HepG2 (cell line): ENCODE measurements around the gene AHCY. TPM values are rescaled to one million over a fixed set of nuclear protein-coding genes. Genes with fewer than 3 reads are reported as not detected.
A peak's percentile ranks its signal among the peaks of the same experiment; 100 is the strongest.

ENCODE experiments used
- GABPA ChIP-seq, 2 experiments: IDR thresholded peaks; 2 replicates each; pipeline ENCODE4 v1.6.1; 2011 to 2016; ENCODE audit warnings: low read depth in 2 of 2, low read length in 1 of 2, missing biosample characterization in 1 of 2, missing genetic modification characterization in 1 of 2
- KLF13 ChIP-seq: sonication (generic); formaldehyde crosslinking; IDR thresholded peaks from 2 replicates; pipeline ENCODE4 v1.4.0; 2020; ENCODE audit warnings: mild to moderate bottlenecking, missing genetic modification reagents
- MEIS1 ChIP-seq: sonication (generic); formaldehyde crosslinking; IDR thresholded peaks from 2 replicates; pipeline ENCODE4 v1.9.0; 2021; ENCODE audit warnings: mild to moderate bottlenecking, missing genetic modification reagents, moderate library complexity, borderline replicate concordance
- POGZ ChIP-seq: sonication (generic); formaldehyde crosslinking; IDR thresholded peaks from 2 replicates; pipeline ENCODE4 v1.4.0; 2020; ENCODE audit warnings: mild to moderate bottlenecking, missing genetic modification reagents
- RFX5 ChIP-seq: IDR thresholded peaks from 2 replicates; pipeline ENCODE4 v1.6.1; 2011; ENCODE audit warnings: low read depth, low read length, improper control_type of control experiment
- TP53 ChIP-seq: sonication (generic); formaldehyde crosslinking; conservative IDR thresholded peaks from 2 replicates; pipeline ENCODE4 v1.4.0; 2020; ENCODE audit warnings: missing genetic modification reagents
- ZNF264 ChIP-seq: sonication (generic); formaldehyde crosslinking; IDR thresholded peaks from 2 replicates; pipeline ENCODE4 v1.4.0; 2020; ENCODE audit warnings: missing genetic modification reagents
- ZNF556 ChIP-seq: sonication (generic); formaldehyde crosslinking; IDR thresholded peaks from 2 replicates; pipeline ENCODE4 v1.4.0; 2020; ENCODE audit warnings: mild to moderate bottlenecking, missing genetic modification reagents, borderline replicate concordance
- polyA plus RNA-seq, 8 experiments: library from polyadenylated mRNA; depleted of rRNA in 3 of 8; stranded (reverse) in 7 of 8; unstranded in 1 of 8; fragments of >200 nt; fragmentation: Illumina TruSeq in 4 of 8; extraction: Trizol in 4 of 8; gene quantifications; 2 replicates each; pipeline versions ENCODE4 v1.2.1 to v1.2.3, GENCODE V29; 2011 to 2016; ENCODE audit warnings: low read depth in 4 of 8, missing spikeins in 1 of 8, mixed read lengths in 1 of 8; ENCODE audit not compliant: insufficient read depth in 1 of 8
- total RNA-seq, 5 experiments: library from RNA; depleted of rRNA; stranded (reverse); fragments of >200 nt; fragmentation: Illumina TruSeq; extraction: Trizol; gene quantifications; 2 replicates each; pipeline ENCODE4 v1.2.3, GENCODE V29; 2016; ENCODE audit warnings: low read depth in 1 of 5
- TF ChIP-seq, protein P1 (sequence below), 2 experiments: sonication (generic) in 1 of 2; formaldehyde crosslinking in 1 of 2; IDR thresholded peaks; 2 replicates each; pipeline versions ENCODE4 v1.6.1 to v1.9.0; 2014 to 2022; ENCODE audit warnings: antibody characterized with exemption in 1 of 2, borderline replicate concordance in 1 of 2, inconsistent platforms in 1 of 2, low read depth in 1 of 2, missing genetic modification reagents in 1 of 2

Gene AHCY
- total and polyA plus RNA-seq, 2 of the 13 experiments (the other 11 are each of a cell fraction or from before 2014, with no cell fraction given), result 407 to 419 TPM

DNA sequence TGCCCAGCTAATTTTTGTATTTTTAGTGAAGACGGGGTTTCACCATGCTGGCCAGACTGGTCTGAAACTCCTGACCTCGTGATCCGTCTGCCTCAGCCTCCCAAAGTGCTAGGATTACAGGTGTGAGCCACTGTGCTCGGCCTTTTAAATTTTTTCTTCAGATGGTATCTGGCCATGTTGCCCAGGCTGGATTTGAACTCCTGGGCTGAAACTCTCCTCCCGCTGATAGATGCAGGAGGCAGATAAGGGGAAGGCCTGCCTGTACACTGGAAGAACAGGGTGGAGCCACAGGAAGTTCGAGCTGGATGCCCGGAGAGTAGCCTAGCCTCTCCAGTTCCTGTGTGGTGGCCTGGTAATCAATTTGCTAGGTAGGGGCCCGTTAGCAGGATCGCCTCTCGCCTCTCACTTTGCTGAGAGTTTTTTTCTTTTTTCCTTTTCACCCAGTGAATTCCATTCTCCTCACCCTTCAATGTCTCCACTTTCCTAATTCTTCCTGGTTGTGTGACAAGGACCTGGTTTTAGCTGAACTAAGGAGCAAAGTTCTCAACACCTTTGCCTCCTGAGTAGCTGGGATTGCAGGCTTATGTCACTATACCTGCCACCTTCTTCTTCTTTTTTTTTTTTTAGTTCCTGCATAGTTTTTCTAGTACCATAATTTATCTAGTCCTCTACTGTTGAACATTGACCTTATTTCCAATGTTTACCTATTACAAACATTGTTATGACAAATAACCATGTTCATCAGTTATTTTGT, 40.5 kb upstream of the AHCY start (continued):
- no peak; the same call in 1 of the 2 replicates for TF ChIP-seq GABPA (IDR thresholded peaks at IDR 0.05; ENCODE audit: low read depth, low read length)
- peak; percentile 50 for TF ChIP-seq GABPA (CRISPR knock-in tag; IDR thresholded peaks at IDR 0.05; ENCODE audit: low read depth)
- TF ChIP-seq TP53 (CRISPR knock-in tag), result no peak
- no peak for TF ChIP-seq RFX5
- peak; percentile 64; the same call in 1 of the 2 replicates for TF ChIP-seq MEIS1 (CRISPR knock-in tag)
- TF ChIP-seq, protein P1, sequence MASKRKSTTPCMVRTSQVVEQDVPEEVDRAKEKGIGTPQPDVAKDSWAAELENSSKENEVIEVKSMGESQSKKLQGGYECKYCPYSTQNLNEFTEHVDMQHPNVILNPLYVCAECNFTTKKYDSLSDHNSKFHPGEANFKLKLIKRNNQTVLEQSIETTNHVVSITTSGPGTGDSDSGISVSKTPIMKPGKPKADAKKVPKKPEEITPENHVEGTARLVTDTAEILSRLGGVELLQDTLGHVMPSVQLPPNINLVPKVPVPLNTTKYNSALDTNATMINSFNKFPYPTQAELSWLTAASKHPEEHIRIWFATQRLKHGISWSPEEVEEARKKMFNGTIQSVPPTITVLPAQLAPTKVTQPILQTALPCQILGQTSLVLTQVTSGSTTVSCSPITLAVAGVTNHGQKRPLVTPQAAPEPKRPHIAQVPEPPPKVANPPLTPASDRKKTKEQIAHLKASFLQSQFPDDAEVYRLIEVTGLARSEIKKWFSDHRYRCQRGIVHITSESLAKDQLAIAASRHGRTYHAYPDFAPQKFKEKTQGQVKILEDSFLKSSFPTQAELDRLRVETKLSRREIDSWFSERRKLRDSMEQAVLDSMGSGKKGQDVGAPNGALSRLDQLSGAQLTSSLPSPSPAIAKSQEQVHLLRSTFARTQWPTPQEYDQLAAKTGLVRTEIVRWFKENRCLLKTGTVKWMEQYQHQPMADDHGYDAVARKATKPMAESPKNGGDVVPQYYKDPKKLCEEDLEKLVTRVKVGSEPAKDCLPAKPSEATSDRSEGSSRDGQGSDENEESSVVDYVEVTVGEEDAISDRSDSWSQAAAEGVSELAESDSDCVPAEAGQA (IDR thresholded peaks at IDR 0.05; ENCODE audit: low read depth), result 0 out of 2 replicates have a peak, but pooled peaks have one; percentile 16
- TF ChIP-seq, protein P1 (CRISPR knock-in tag; IDR thresholded peaks at IDR 0.05; ENCODE audit: borderline replicate concordance), result no peak
- peak; percentile 45; the same call in 1 of the 2 replicates for TF ChIP-seq ZNF556 (CRISPR knock-in tag)
- peak; percentile 52; the same call in 1 of the 2 replicates for TF ChIP-seq POGZ (CRISPR knock-in tag)
- no peak for TF ChIP-seq KLF13 (CRISPR knock-in tag)
- TF ChIP-seq ZNF264 (CRISPR knock-in tag), result 0 out of 2 replicates have a peak, but pooled peaks have one; percentile 42
